IPS-18c (cell line): ENCODE results near the gene CMC1.
A peak's percentile ranks its signal among the peaks of the same experiment; 100 is the strongest.
"Not testable (repeated sequence)": the region's sequence is repeated elsewhere in the genome, so short reads cannot be mapped to it uniquely, and the experiment has no call there.

Experiments used
- H3K4me3 ChIP-seq: 2 replicates; pipeline ENCODE4 v1.7.0; 2013; ENCODE audit warnings: low read depth, mild to moderate bottlenecking, low read length, moderate library complexity; ENCODE audit not compliant: insufficient read depth
- H3K9me3 ChIP-seq: one replicate; pipeline ENCODE4 v1.6.1; 2013; ENCODE audit warnings: mild to moderate bottlenecking, low read length, moderate library complexity; ENCODE audit not compliant: control insufficient read depth, insufficient read depth

CMC1 gene

GRCh38 chr3:28241221-28242160 lies at the start of gene CMC1:
Gene CMC1, plus strand, starts transcription at chr3:28241619. Its CDS starts 175 bp downstream, at chr3:28241794.
- Histone ChIP-seq H3K9me3 (no peaks in the 10 kb centered on the region), H3K4me3 (peak within 1 kb of the TSS; percentile 83)

GRCh38 chr3:28198161-28198560 lies 43.3 kb upstream of the CMC1 start:
- H3K4me3 ChIP-seq = no peak overlapping the region
- H3K9me3 ChIP-seq = no peaks in the 10 kb centered on the region

- no peak overlapping the region for H3K4me3 ChIP-seq
These were observed 42.4 kb upstream of the CMC1 start for GRCh38 chr3:28198974-28199373.

GRCh38 chr3:28199643-28200042 lies 41.8 kb upstream of the CMC1 start:
- H3K4me3 ChIP-seq, H3K9me3 ChIP-seq: not testable (repeated sequence)

More at GRCh38 chr3:28198974-28199373, 42.4 kb upstream of the CMC1 start:
- H3K9me3 ChIP-seq = no peaks in the 10 kb centered on the region

- not testable (repeated sequence) for H3K9me3 ChIP-seq, H3K4me3 ChIP-seq
These were observed 41.0 kb upstream of the CMC1 start for GRCh38 chr3:28200366-28200848.

GRCh38 chr3:28206479-28206878 lies 34.9 kb upstream of the CMC1 start:
- H3K9me3 ChIP-seq = no peaks in the 10 kb centered on the region
- H3K4me3 ChIP-seq = no peak overlapping the region

GRCh38 chr3:28207000-28207733 lies 34.3 kb upstream of the CMC1 start:
- Histone ChIP-seq H3K9me3 (no peaks in the 10 kb centered on the region), H3K4me3 (no peak overlapping the region)

- H3K4me3 ChIP-seq = no peak overlapping the region
- no peaks in the 10 kb centered on the region for H3K9me3 ChIP-seq
These were observed 30.3 kb upstream of the CMC1 start for GRCh38 chr3:28210968-28211713.

- Histone ChIP-seq H3K9me3 (no peaks in the 10 kb centered on the region), H3K4me3 (no peak overlapping the region)
These were observed 28.7 kb upstream of the CMC1 start for GRCh38 chr3:28212681-28213080.

GRCh38 chr3:28215407-28215806 lies 26.0 kb upstream of the CMC1 start:
- H3K9me3 ChIP-seq = no peaks in the 10 kb centered on the region
- H3K4me3 ChIP-seq = no peak overlapping the region

GRCh38 chr3:28218071-28218916 lies 23.1 kb upstream of the CMC1 start:
- Histone ChIP-seq H3K4me3 (no peak overlapping the region), H3K9me3 (no peaks in the 10 kb centered on the region)

- H3K9me3 ChIP-seq = no peaks in the 10 kb centered on the region
- no peak overlapping the region for H3K4me3 ChIP-seq
These were observed 22.6 kb upstream of the CMC1 start for GRCh38 chr3:28218917-28219198.

GRCh38 chr3:28224430-28224829 lies 17.0 kb upstream of the CMC1 start:
- Histone ChIP-seq H3K4me3 (no peak overlapping the region), H3K9me3 (no peaks in the 10 kb centered on the region)

- Histone ChIP-seq H3K9me3 (no peaks in the 10 kb centered on the region), H3K4me3 (no peak overlapping the region)
These were observed 15.4 kb upstream of the CMC1 start for GRCh38 chr3:28226020-28226419.

- Histone ChIP-seq H3K4me3 (no peak overlapping the region), H3K9me3 (no peaks in the 10 kb centered on the region)
These were observed 12.8 kb upstream of the CMC1 start for GRCh38 chr3:28228623-28229022.

GRCh38 chr3:28232659-28233058 lies 8.8 kb upstream of the CMC1 start:
- Histone ChIP-seq H3K9me3 (no peaks in the 10 kb centered on the region), H3K4me3 (no peak overlapping the region)

GRCh38 chr3:28234454-28234853 lies 7.0 kb upstream of the CMC1 start:
- Histone ChIP-seq H3K4me3 (no peak overlapping the region), H3K9me3 (no peaks in the 10 kb centered on the region)
